Liver (tissue), 9 donors: ENCODE data around the gene NOS1AP. TPM values are rescaled to one million over a fixed set of nuclear protein-coding genes. Genes with fewer than 3 reads are reported as not detected.

Experiments used
- DNase-seq: peaks from one replicate; pipeline ENCODE4 v3.0.0-alpha.2; 2017; ENCODE audit warnings: low spot score
- H3K27ac ChIP-seq, 2 donors: one replicate each; pipeline ENCODE4 v1.7.0; 2013; ENCODE audit warnings: inconsistent platforms in 2 of 2, low read length in 2 of 2, control low read depth in 1 of 2, low read depth in 1 of 2, mild to moderate bottlenecking in 1 of 2
- H3K27me3 ChIP-seq, 4 donors: one replicate each; pipeline versions ENCODE4 v1.6.1 to v1.7.0; 2013; ENCODE audit warnings: low read length in 3 of 4, inconsistent platforms in 1 of 4, mild to moderate bottlenecking in 1 of 4, moderate library complexity in 1 of 4; ENCODE audit not compliant: control insufficient read depth in 4 of 4, insufficient read depth in 4 of 4
- H3K36me3 ChIP-seq, 4 donors: one replicate each; pipeline versions ENCODE4 v1.6.1 to v1.7.0; 2013; ENCODE audit warnings: low read length in 3 of 4, mild to moderate bottlenecking in 3 of 4, low read depth in 1 of 4, moderate library complexity in 1 of 4; ENCODE audit not compliant: control insufficient read depth in 4 of 4, insufficient read depth in 3 of 4
- H3K4me1 ChIP-seq, 4 donors: one replicate each; pipeline versions ENCODE4 v1.6.1 to v1.7.0; 2013; ENCODE audit warnings: low read length in 3 of 4, mild to moderate bottlenecking in 3 of 4, moderate library complexity in 1 of 4; ENCODE audit not compliant: control insufficient read depth in 4 of 4, insufficient read depth in 4 of 4
- H3K4me3 ChIP-seq, 3 donors: one replicate each; pipeline versions ENCODE4 v1.6.1 to v1.7.0; 2013; ENCODE audit warnings: low read length in 3 of 3, control low read depth in 1 of 3, low read depth in 1 of 3, mild to moderate bottlenecking in 1 of 3
- H3K9ac ChIP-seq, 2 donors: one replicate each; pipeline ENCODE4 v1.7.0; 2013; ENCODE audit warnings: low read length in 2 of 2, mild to moderate bottlenecking in 2 of 2, moderate library complexity in 2 of 2, control low read depth in 1 of 2, low read depth in 1 of 2
- H3K9me3 ChIP-seq, 4 donors: one replicate each; pipeline versions ENCODE4 v1.6.1 to v1.7.0; 2013; ENCODE audit warnings: low read length in 3 of 4; ENCODE audit not compliant: control insufficient read depth in 4 of 4
- CTCF ChIP-seq: fragments of 150-350 bp; IDR thresholded peaks from 2 replicates; pipeline ENCODE4 v1.5.1; 2017; ENCODE audit warnings: improper control_type of control experiment, low read depth, low read length; ENCODE audit not compliant: missing input control
- FOXA2 ChIP-seq: IDR thresholded peaks from 2 replicates; pipeline ENCODE4 v1.6.1; 2016; ENCODE audit warnings: antibody characterized with exemption
- GABPA ChIP-seq, 2 donors: IDR thresholded peaks in 1 of 2; conservative IDR thresholded peaks in 1 of 2; 2 replicates each; pipeline ENCODE4 v1.6.1; 2016; ENCODE audit warnings: antibody characterized with exemption in 2 of 2, mild to moderate bottlenecking in 1 of 2, moderate library complexity in 1 of 2
- JUND ChIP-seq, 2 donors: IDR thresholded peaks; 2 replicates each; pipeline ENCODE4 v1.6.1; 2016; ENCODE audit warnings: antibody characterized with exemption in 2 of 2
- RAD21 ChIP-seq, 2 donors: IDR thresholded peaks; 2 replicates each; pipeline ENCODE4 v1.6.1; 2016; ENCODE audit warnings: antibody characterized with exemption in 2 of 2, mild to moderate bottlenecking in 2 of 2
- REST ChIP-seq: IDR thresholded peaks from 2 replicates; pipeline ENCODE4 v1.6.1; 2016; ENCODE audit warnings: antibody characterized with exemption, mild to moderate bottlenecking
- TAF1 ChIP-seq: conservative IDR thresholded peaks from 2 replicates; pipeline ENCODE4 v1.6.1; 2016; ENCODE audit warnings: antibody characterized with exemption, mild to moderate bottlenecking
- WGBS: extraction: QIAGEN DNeasy Blood & Tissue Kit; methylation state at CpG from one replicate; pipeline ENCODE4 v1.1.7; 2013; 5-methylcytosine and 5-hydroxymethylcytosine counted together
- polyA plus RNA-seq, 2 donors: library from polyadenylated mRNA; stranded (reverse) in 1 of 2; unstranded in 1 of 2; fragments of 200-250 nt in 1 of 2; fragments of >200 nt in 1 of 2; fragmentation: Nextera tagmentation in 1 of 2; extraction: Ambion mirVana in 1 of 2; gene quantifications; one replicate each; pipeline versions ENCODE4 v1.2.1 to v1.2.3, GENCODE V29; 2013 to 2015
- total RNA-seq, 2 donors: library from RNA; depleted of rRNA; stranded (reverse); fragments of >200 nt; gene quantifications; one replicate each; pipeline ENCODE4 v1.2.3, GENCODE V29; 2014
- donor health status: healthy.
- donor health status: healthy.
- donor health status: healthy.
- donor health status: healthy.
- donor health status: healthy.

NOS1AP gene
- total and polyA plus RNA-seq, 4 donors, result 1.4 to 13.0 (median 4.5) TPM

GRCh38 chr1:162398999-162399580 lies 329.6 kb downstream of the NOS1AP start:
- Histone ChIP-seq H3K4me1 (no peaks in the 10 kb centered on the region), H3K27me3 (peaks cover 0 to 2% (median 0%) of the 10 kb centered on the region in 4 donors), H3K9ac (no peak overlapping the region), H3K27ac (no peak overlapping the region), H3K36me3 (no peaks in the 10 kb centered on the region), H3K9me3 (no peaks in the 10 kb centered on the region), H3K4me3 (no peak overlapping the region)
- DNase-seq, result no peak
- TF ChIP-seq CTCF (no peak), RAD21 (IDR thresholded peaks at IDR 0.05) (no peak), JUND (IDR thresholded peaks at IDR 0.05) (no peak)
- 82% methylated on average over 8 of the region's 8 CpGs for whole genome bisulfite sequencing

- H3K4me1 ChIP-seq, result no peaks in the 10 kb centered on the region
- TF ChIP-seq REST, result no peak
- WGBS, result 92% methylated on average over 10 of the region's 10 CpGs
Observed at GRCh38 chr1:162400790-162401355, 331.4 kb downstream of the NOS1AP start.

GRCh38 chr1:162404550-162405160 lies 335.2 kb downstream of the NOS1AP start:
- H3K9me3 ChIP-seq, result no peaks in the 10 kb centered on the region
- WGBS, result 78% methylated on average over 5 of the region's 5 CpGs
- TF ChIP-seq TAF1, result no peak
- no peak for TF ChIP-seq RAD21 (IDR thresholded peaks at IDR 0.05)
- no peak for TF ChIP-seq GABPA (IDR thresholded peaks at IDR 0.05 in 1 of 2, conservative IDR thresholded peaks at IDR 0.05 in 1 of 2)
- no peak for TF ChIP-seq FOXA2
- H3K36me3 ChIP-seq, result no peaks in the 10 kb centered on the region
- H3K4me1 ChIP-seq, result no peaks in the 10 kb centered on the region
- DNase-seq, result no peak
- H3K4me3 ChIP-seq, result no peak overlapping the region
- H3K9ac ChIP-seq, result no peak overlapping the region
- H3K27me3 ChIP-seq, result peaks cover 0 to 2% (median 0%) of the 10 kb centered on the region in 4 donors
- no peak overlapping the region for H3K27ac ChIP-seq

More at GRCh38 chr1:162400790-162401355, 331.4 kb downstream of the NOS1AP start:
- Histone ChIP-seq H3K36me3 (no peaks in the 10 kb centered on the region), H3K27ac (no peak overlapping the region), H3K27me3 (peaks cover 0 to 2% (median 0%) of the 10 kb centered on the region in 4 donors), H3K4me3 (no peak overlapping the region), H3K9ac (no peak overlapping the region), H3K9me3 (no peaks in the 10 kb centered on the region)
- DNase-seq, result no peak
